HepG2 (cell line): ENCODE measurements around the gene TRDN.

Source experiments
- BHLHE40 ChIP-seq: IDR thresholded peaks from 2 replicates; pipeline ENCODE4 v1.6.1; 2011; ENCODE audit warnings: low read length, improper control_type of control experiment
- CHD4 ChIP-seq: fragments of 200-600 bp; sonication (generic); IDR thresholded peaks from 2 replicates; pipeline ENCODE4 v1.7.0; 2017; ENCODE audit warnings: mild to moderate bottlenecking, low read length, borderline replicate concordance
- CTCF ChIP-seq: sonication (generic); formaldehyde crosslinking; IDR thresholded peaks from 2 replicates; pipeline ENCODE4 v1.5.0; 2020; ENCODE audit warnings: mild to moderate bottlenecking, missing genetic modification reagents, moderate library complexity
- MED13 ChIP-seq: sonication (generic); formaldehyde crosslinking; IDR thresholded peaks from 2 replicates; pipeline ENCODE4 v1.5.0; 2020; ENCODE audit warnings: missing genetic modification reagents
- SIN3A ChIP-seq: IDR thresholded peaks from 2 replicates; pipeline ENCODE4 v1.6.1; 2011; ENCODE audit warnings: low read depth, mild to moderate bottlenecking, control low read depth, low read length, borderline replicate concordance
- SP4 ChIP-seq: sonication (generic); formaldehyde crosslinking; IDR thresholded peaks from 2 replicates; pipeline ENCODE4 v1.8.1; 2023; ENCODE audit warnings: mild to moderate bottlenecking, missing genetic modification reagents
- ZNF232 ChIP-seq: sonication (generic); formaldehyde crosslinking; IDR thresholded peaks from 2 replicates; pipeline ENCODE4 v1.4.0; 2020; ENCODE audit warnings: missing genetic modification reagents, borderline replicate concordance

DNA sequence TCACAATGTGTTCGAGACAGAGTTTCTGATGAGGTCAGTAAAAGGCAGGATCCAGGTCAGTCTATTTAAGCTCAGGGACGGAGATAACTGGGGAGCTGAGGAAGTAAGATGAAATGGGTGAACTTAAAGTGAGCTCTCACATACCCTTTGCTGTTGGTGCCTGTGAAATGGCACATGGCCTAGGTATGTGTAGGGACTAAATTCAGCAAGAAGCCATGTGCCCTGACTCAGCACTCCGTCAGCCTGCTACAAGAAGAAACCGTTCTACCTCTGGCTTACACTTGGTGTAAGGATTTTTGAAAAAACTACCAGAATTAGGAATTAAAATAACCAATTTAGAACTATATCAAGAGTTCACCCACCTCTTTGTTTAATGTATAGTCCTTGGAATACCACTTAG, 41.1 kb upstream of the TRDN start:
- TF ChIP-seq CHD4 (no peak), CTCF (CRISPR knock-in tag) (no peak), ZNF232 (no peak), BHLHE40 (no peak), MED13 (CRISPR knock-in tag) (no peak), SP4 (CRISPR knock-in tag) (no peak), SIN3A (no peak)
